HG03565 (cell line): Measurements from ENCODE around the gene PFN2.

Source experiments
- ATAC-seq: cut with Tn5 transposase; IDR thresholded peaks from one replicate; pipeline ENCODE4 v1.9.1; 2021; ENCODE audit warnings: mild to moderate bottlenecking, moderate library complexity; ENCODE audit not compliant: unreplicated experiment

PFN2 gene

DNA sequence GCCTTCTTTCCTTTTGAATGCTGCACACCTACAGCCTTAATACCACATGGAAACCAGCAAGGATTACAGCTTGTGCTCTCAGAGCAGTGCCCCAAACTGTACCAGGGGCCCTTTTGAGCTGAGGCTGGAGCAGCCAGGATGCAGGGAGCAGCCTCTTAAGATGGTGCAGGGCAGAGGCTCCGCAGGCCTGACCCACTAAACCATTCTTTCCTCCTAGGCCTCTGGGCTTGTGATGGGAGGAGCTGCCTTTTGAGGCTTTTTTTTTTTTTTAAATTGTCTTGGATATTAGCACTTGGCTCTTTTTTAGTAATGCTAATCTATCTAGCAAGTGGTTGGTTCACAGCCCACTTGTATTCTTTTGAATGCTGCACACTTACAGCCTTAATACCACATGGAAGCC is 37.7 kb downstream of the PFN2 start:
- ATAC-seq: no peak

DNA sequence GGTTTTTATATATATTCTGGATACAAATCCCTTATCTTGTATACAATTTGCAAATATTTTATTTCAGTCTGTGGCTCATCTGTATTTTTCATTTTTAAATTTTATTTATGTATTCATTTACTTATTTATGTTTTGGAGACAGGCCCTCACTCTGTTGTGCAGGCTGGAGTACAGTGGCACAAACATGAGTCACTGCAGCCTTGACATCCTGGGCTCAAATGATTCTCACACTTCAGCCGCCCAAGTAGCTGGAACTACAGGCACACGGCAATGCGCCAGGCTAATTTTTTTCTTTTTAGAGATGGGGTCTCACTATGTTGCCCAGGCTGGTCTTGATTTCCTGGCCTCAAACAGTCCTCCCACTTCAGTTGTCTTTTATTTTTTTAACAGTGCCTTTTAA is 50.6 kb downstream of the PFN2 start:
- no peak for ATAC-seq

GRCh38 chr3:149919509-149919908 is 51.2 kb downstream of the PFN2 start:
- ATAC-seq: no peak

- ATAC-seq: no peak
These were observed 53.5 kb downstream of the PFN2 start for GRCh38 chr3:149917124-149917667.
